ENCODE measurements around the gene SDK2.
"Not testable (repeated sequence)": the region's sequence is repeated elsewhere in the genome, so short reads cannot be mapped to it uniquely, and the experiment has no call there.

SDK2 gene

GRCh38 chr17:73336408-73337329 is 307.6 kb downstream of the SDK2 start:
- H3K27me3 ChIP-seq (ENCODE audit: control insufficient read depth, insufficient read depth, low read length), result no peaks in the 10 kb centered on the region
- H3K36me3 ChIP-seq (ENCODE audit: control insufficient read depth, insufficient read depth, low read length), result no peaks in the 10 kb centered on the region
- H3K4me3 ChIP-seq (ENCODE audit: low read length), result no peak overlapping the region
- H3K27ac ChIP-seq (ENCODE audit: low read depth, low read length), result no peak overlapping the region
- no peak overlapping the region for H3K9ac ChIP-seq (ENCODE audit: low read length)
- peaks cover 6% of the 10 kb centered on the region for H3K4me1 ChIP-seq (ENCODE audit: control insufficient read depth, insufficient read depth, low read length)

GRCh38 chr17:73335591-73336407 is 308.4 kb downstream of the SDK2 start:
- Histone ChIP-seq H3K27ac (ENCODE audit: low read depth, low read length) (no peak overlapping the region), H3K9ac (ENCODE audit: low read length) (no peak overlapping the region), H3K36me3 (ENCODE audit: control insufficient read depth, insufficient read depth, low read length) (no peaks in the 10 kb centered on the region), H3K4me1 (ENCODE audit: control insufficient read depth, insufficient read depth, low read length) (peaks cover 3% of the 10 kb centered on the region), H3K4me3 (ENCODE audit: low read length) (no peak overlapping the region), H3K27me3 (ENCODE audit: control insufficient read depth, insufficient read depth, low read length) (no peaks in the 10 kb centered on the region)

GRCh38 chr17:73334771-73335513 is 309.3 kb downstream of the SDK2 start:
- H3K36me3 ChIP-seq (ENCODE audit: control insufficient read depth, insufficient read depth, low read length), result no peaks in the 10 kb centered on the region
- H3K4me1 ChIP-seq (ENCODE audit: control insufficient read depth, insufficient read depth, low read length), result peaks cover 3% of the 10 kb centered on the region
- H3K4me3 ChIP-seq (ENCODE audit: low read length), result no peak overlapping the region
- no peaks in the 10 kb centered on the region for H3K27me3 ChIP-seq (ENCODE audit: control insufficient read depth, insufficient read depth, low read length)
- H3K9ac ChIP-seq (ENCODE audit: low read length), result no peak overlapping the region
- H3K27ac ChIP-seq (ENCODE audit: low read depth, low read length), result no peak overlapping the region

GRCh38 chr17:73333445-73333844 is 310.8 kb downstream of the SDK2 start:
- H3K4me3 ChIP-seq (ENCODE audit: low read length); H3K27ac ChIP-seq (ENCODE audit: low read depth, low read length): not testable (repeated sequence)

GRCh38 chr17:73331060-73331459 is 313.2 kb downstream of the SDK2 start:
- Histone ChIP-seq H3K27me3 (ENCODE audit: control insufficient read depth, insufficient read depth, low read length) (peaks cover 3% of the 10 kb centered on the region), H3K4me3 (ENCODE audit: low read length) (no peak overlapping the region), H3K36me3 (ENCODE audit: control insufficient read depth, insufficient read depth, low read length) (no peaks in the 10 kb centered on the region), H3K27ac (ENCODE audit: low read depth, low read length) (no peak overlapping the region), H3K4me1 (ENCODE audit: control insufficient read depth, insufficient read depth, low read length) (no peaks in the 10 kb centered on the region), H3K9ac (ENCODE audit: low read length) (no peak overlapping the region)

More at GRCh38 chr17:73333445-73333844, 310.8 kb downstream of the SDK2 start:
- H3K9ac ChIP-seq (ENCODE audit: low read length); H3K4me1 ChIP-seq (ENCODE audit: control insufficient read depth, insufficient read depth, low read length); H3K36me3 ChIP-seq (ENCODE audit: control insufficient read depth, insufficient read depth, low read length); H3K27me3 ChIP-seq (ENCODE audit: control insufficient read depth, insufficient read depth, low read length): not testable (repeated sequence)

- Histone ChIP-seq H3K36me3 (ENCODE audit: control insufficient read depth, insufficient read depth, low read length) (no peaks in the 10 kb centered on the region), H3K27ac (ENCODE audit: low read depth, low read length) (no peak overlapping the region), H3K9ac (ENCODE audit: low read length) (no peak overlapping the region), H3K4me3 (ENCODE audit: low read length) (no peak overlapping the region), H3K27me3 (ENCODE audit: control insufficient read depth, insufficient read depth, low read length) (peaks cover 3% of the 10 kb centered on the region), H3K4me1 (ENCODE audit: control insufficient read depth, insufficient read depth, low read length) (no peaks in the 10 kb centered on the region)
Observed at GRCh38 chr17:73327676-73328075, 316.6 kb downstream of the SDK2 start.

- Histone ChIP-seq H3K4me3 (ENCODE audit: low read length) (no peak overlapping the region), H3K9ac (ENCODE audit: low read length) (no peak overlapping the region), H3K27ac (ENCODE audit: low read depth, low read length) (no peak overlapping the region), H3K27me3 (ENCODE audit: control insufficient read depth, insufficient read depth, low read length) (peaks cover 3% of the 10 kb centered on the region), H3K36me3 (ENCODE audit: control insufficient read depth, insufficient read depth, low read length) (no peaks in the 10 kb centered on the region), H3K4me1 (ENCODE audit: control insufficient read depth, insufficient read depth, low read length) (no peaks in the 10 kb centered on the region)
Observed at GRCh38 chr17:73325527-73325842, 318.8 kb downstream of the SDK2 start.

- Histone ChIP-seq H3K9ac (ENCODE audit: low read length) (no peak overlapping the region), H3K4me1 (ENCODE audit: control insufficient read depth, insufficient read depth, low read length) (no peaks in the 10 kb centered on the region), H3K4me3 (ENCODE audit: low read length) (no peak overlapping the region), H3K27ac (ENCODE audit: low read depth, low read length) (no peak overlapping the region), H3K27me3 (ENCODE audit: control insufficient read depth, insufficient read depth, low read length) (peaks cover 3% of the 10 kb centered on the region), H3K36me3 (ENCODE audit: control insufficient read depth, insufficient read depth, low read length) (no peaks in the 10 kb centered on the region)
Observed at GRCh38 chr17:73324711-73325526, 319.3 kb downstream of the SDK2 start.

GRCh38 chr17:73324160-73324475 is 320.1 kb downstream of the SDK2 start:
- H3K9ac ChIP-seq (ENCODE audit: low read length), result no peak overlapping the region
- H3K36me3 ChIP-seq (ENCODE audit: control insufficient read depth, insufficient read depth, low read length), result no peaks in the 10 kb centered on the region
- no peak overlapping the region for H3K27ac ChIP-seq (ENCODE audit: low read depth, low read length)
- peaks cover 3% of the 10 kb centered on the region for H3K27me3 ChIP-seq (ENCODE audit: control insufficient read depth, insufficient read depth, low read length)
- no peaks in the 10 kb centered on the region for H3K4me1 ChIP-seq (ENCODE audit: control insufficient read depth, insufficient read depth, low read length)
- no peak overlapping the region for H3K4me3 ChIP-seq (ENCODE audit: low read length)

GRCh38 chr17:73323409-73324159 is 320.7 kb downstream of the SDK2 start:
- H3K4me3 ChIP-seq (ENCODE audit: low read length), result no peak overlapping the region
- H3K9ac ChIP-seq (ENCODE audit: low read length), result no peak overlapping the region
- H3K4me1 ChIP-seq (ENCODE audit: control insufficient read depth, insufficient read depth, low read length), result no peaks in the 10 kb centered on the region
- H3K27me3 ChIP-seq (ENCODE audit: control insufficient read depth, insufficient read depth, low read length), result peaks cover 2% of the 10 kb centered on the region
- no peak overlapping the region for H3K27ac ChIP-seq (ENCODE audit: low read depth, low read length)
- no peaks in the 10 kb centered on the region for H3K36me3 ChIP-seq (ENCODE audit: control insufficient read depth, insufficient read depth, low read length)

GRCh38 chr17:73320601-73321264 is 323.5 kb downstream of the SDK2 start:
- Histone ChIP-seq H3K27ac (ENCODE audit: low read depth, low read length) (no peak overlapping the region), H3K9ac (ENCODE audit: low read length) (no peak overlapping the region)

More at GRCh38 chr17:73320601-73321264, 323.5 kb downstream of the SDK2 start:
- Histone ChIP-seq H3K36me3 (ENCODE audit: control insufficient read depth, insufficient read depth, low read length) (no peaks in the 10 kb centered on the region), H3K27me3 (ENCODE audit: control insufficient read depth, insufficient read depth, low read length) (no peaks in the 10 kb centered on the region), H3K4me1 (ENCODE audit: control insufficient read depth, insufficient read depth, low read length) (peaks cover 5% of the 10 kb centered on the region), H3K4me3 (ENCODE audit: low read length) (no peak overlapping the region)

Measured in rectal smooth muscle tissue (tissue), 1 donor.